ENCODE data around the gene IFT57.

IFT57 gene

DNA sequence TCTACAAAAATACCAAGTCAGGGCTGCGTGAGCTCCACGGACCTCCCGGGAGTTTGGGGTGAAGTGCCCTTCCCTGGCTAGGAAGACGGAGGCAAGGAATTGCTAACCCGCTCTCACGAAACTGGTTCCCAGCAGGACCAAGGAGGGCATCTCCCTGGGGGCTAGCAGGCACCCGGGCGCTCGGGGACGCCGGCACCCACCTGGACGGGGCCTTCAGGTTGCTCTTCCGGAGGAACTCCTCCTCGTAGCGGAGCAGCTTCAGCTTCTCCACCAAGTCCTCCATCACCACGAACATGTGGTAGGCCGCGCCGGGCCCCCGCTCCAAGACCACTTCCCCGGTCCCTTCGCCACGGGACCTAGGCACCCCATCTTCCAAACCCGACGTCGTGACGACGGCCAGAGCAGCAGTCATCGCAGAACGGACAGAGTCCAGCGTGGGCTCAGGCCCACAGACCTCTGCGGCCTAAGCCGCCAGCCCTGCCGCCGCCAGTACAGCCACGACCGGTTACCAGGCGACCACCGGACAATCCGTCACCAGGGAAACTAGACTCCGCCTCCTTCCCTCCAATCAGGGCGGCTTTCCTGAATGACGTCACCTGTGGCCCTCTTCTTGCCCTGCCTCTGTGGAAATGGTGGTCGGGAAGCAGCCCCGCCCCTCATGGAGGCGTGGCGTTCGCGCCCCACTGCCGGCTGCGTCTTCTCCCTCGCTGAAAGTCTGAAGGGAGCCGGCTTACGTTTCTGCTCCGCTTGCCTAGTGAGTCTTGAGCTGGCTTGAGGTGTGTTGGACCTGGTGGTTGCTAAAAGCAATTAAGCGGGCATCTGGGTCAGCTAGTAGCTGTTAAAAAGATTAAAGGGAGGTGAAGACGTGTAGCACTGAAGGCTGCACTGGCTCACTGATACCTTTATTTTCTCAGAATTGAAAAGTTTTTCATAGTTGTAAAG is at the start of gene IFT57 (continued):
- TF ChIP-seq AEBP2 (tag by site-specific recombination; IDR thresholded peaks at IDR 0.05; ENCODE audit: borderline replicate concordance) = no peak
- TF ChIP-seq ZNF701 (tag by site-specific recombination; IDR thresholded peaks at IDR 0.05) = no peak
- TF ChIP-seq ZNF626 (tag by site-specific recombination; IDR thresholded peaks at IDR 0.05) = no peak
- no peak; the same call in 1 of the 2 replicates for TF ChIP-seq KLF8 (tag by site-specific recombination; IDR thresholded peaks at IDR 0.05)
- no peak for TF ChIP-seq ZFP41 (tag by site-specific recombination; IDR thresholded peaks at IDR 0.05; ENCODE audit: borderline replicate concordance)
- no peak for TF ChIP-seq ZNF174 (tag by site-specific recombination; IDR thresholded peaks at IDR 0.05)
- TF ChIP-seq PRDM4 (tag by site-specific recombination; IDR thresholded peaks at IDR 0.05) = no peak
- TF ChIP-seq, protein P1, sequence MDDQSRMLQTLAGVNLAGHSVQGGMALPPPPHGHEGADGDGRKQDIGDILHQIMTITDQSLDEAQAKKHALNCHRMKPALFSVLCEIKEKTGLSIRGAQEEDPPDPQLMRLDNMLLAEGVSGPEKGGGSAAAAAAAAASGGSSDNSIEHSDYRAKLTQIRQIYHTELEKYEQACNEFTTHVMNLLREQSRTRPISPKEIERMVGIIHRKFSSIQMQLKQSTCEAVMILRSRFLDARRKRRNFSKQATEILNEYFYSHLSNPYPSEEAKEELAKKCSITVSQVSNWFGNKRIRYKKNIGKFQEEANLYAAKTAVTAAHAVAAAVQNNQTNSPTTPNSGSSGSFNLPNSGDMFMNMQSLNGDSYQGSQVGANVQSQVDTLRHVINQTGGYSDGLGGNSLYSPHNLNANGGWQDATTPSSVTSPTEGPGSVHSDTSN (CRISPR knock-in tag; IDR thresholded peaks at IDR 0.05) = no peak
- no peak for TF ChIP-seq ZSCAN23 (tag by site-specific recombination; IDR thresholded peaks at IDR 0.05)
- TF ChIP-seq ZNF747 (tag by site-specific recombination; IDR thresholded peaks at IDR 0.05) = no peak
- TF ChIP-seq HOXA7 (CRISPR knock-in tag; IDR thresholded peaks at IDR 0.05; ENCODE audit: borderline replicate concordance) = no peak
- no peak for TF ChIP-seq ZNF157 (tag by site-specific recombination; IDR thresholded peaks at IDR 0.05)
- no peak for TF ChIP-seq ZBTB6 (tag by site-specific recombination; IDR thresholded peaks at IDR 0.05)
- no peak for TF ChIP-seq TCF7L2 (IDR thresholded peaks at IDR 0.05; ENCODE audit: borderline replicate concordance, low read depth, low read length)
- TF ChIP-seq ZNF610 (tag by site-specific recombination; IDR thresholded peaks at IDR 0.05; ENCODE audit: borderline replicate concordance) = peak; percentile 63; the same call in 1 of the 2 replicates
- no peak for TF ChIP-seq ZNF221 (tag by site-specific recombination; IDR thresholded peaks at IDR 0.05; ENCODE audit: borderline replicate concordance)
- peak; percentile 92 for TF ChIP-seq KLF9 (tag by site-specific recombination; IDR thresholded peaks at IDR 0.05; ENCODE audit: low read depth)
- peak; percentile 15; the same call in 1 of the 2 replicates for TF ChIP-seq ZIC2 (tag by site-specific recombination; IDR thresholded peaks at IDR 0.05)
- TF ChIP-seq ZFP69B (tag by site-specific recombination; IDR thresholded peaks at IDR 0.05) = no peak
- TF ChIP-seq ZNF16 (tag by site-specific recombination; IDR thresholded peaks at IDR 0.05; ENCODE audit: low read depth) = no peak
- TF ChIP-seq ZSCAN30 (tag by site-specific recombination; IDR thresholded peaks at IDR 0.05) = peak; percentile 49; the same call in 1 of the 2 replicates
- TF ChIP-seq ZNF214 (tag by site-specific recombination; IDR thresholded peaks at IDR 0.05; ENCODE audit: borderline replicate concordance) = no peak
- no peak for TF ChIP-seq ZNF548 (tag by site-specific recombination; IDR thresholded peaks at IDR 0.05)
- no peak for TF ChIP-seq ZNF354C (tag by site-specific recombination; IDR thresholded peaks at IDR 0.05; ENCODE audit: borderline replicate concordance, low read depth)
- TF ChIP-seq ZNF629 (tag by site-specific recombination; IDR thresholded peaks at IDR 0.05) = peak; percentile 94
- no peak for TF ChIP-seq ZNF837 (tag by site-specific recombination; IDR thresholded peaks at IDR 0.05)
- no peak for TF ChIP-seq ZNF639 (tag by site-specific recombination; IDR thresholded peaks at IDR 0.05)
- TF ChIP-seq ZNF223 (tag by site-specific recombination; IDR thresholded peaks at IDR 0.05) = no peak
- no peak for TF ChIP-seq ZNF544 (tag by site-specific recombination; IDR thresholded peaks at IDR 0.05)
- TF ChIP-seq ZNF433 (tag by site-specific recombination; IDR thresholded peaks at IDR 0.05; ENCODE audit: low read depth) = no peak
- no peak for TF ChIP-seq GFI1B (tag by site-specific recombination; IDR thresholded peaks at IDR 0.05)
- no peak for TF ChIP-seq ZBTB48 (tag by site-specific recombination; IDR thresholded peaks at IDR 0.05)

Data from HEK293 (cell line).